ENCODE data around the gene STX5.

Gene STX5

GRCh38 chr11:62757846-62758788 lies 73.7 kb downstream of the STX5 start:
- TF ChIP-seq TAF1 (IDR thresholded peaks at IDR 0.05; ENCODE audit: borderline replicate concordance, low read depth, low read length) (no peak), POLR2A (IDR thresholded peaks at IDR 0.05; ENCODE audit: low read depth, low read length) (no peak), POLR2AphosphoS5 (IDR thresholded peaks at IDR 0.05; ENCODE audit: low read depth, low read length) (no peak)
- FAIRE-seq (no peak), DNase-seq (ENCODE audit: insufficient read length) (no peak)
